Measurements from ENCODE around the gene FLOT1.

- TF ChIP-seq CTCF (IDR thresholded peaks at IDR 0.05; ENCODE audit: insufficient read depth, low read depth, low read length), result no peak
- TF ChIP-seq EZH2 (IDR thresholded peaks at IDR 0.05; ENCODE audit: insufficient read depth, low read length), result no peak
Measured at GRCh38 chr6:30757261-30757904, 14.9 kb upstream of the FLOT1 start.
